ENCODE data around the gene DNAJC5G.

- no peak for TF ChIP-seq EP300 (IDR thresholded peaks at IDR 0.05; ENCODE audit: low read depth)
- TF ChIP-seq, protein P1, sequence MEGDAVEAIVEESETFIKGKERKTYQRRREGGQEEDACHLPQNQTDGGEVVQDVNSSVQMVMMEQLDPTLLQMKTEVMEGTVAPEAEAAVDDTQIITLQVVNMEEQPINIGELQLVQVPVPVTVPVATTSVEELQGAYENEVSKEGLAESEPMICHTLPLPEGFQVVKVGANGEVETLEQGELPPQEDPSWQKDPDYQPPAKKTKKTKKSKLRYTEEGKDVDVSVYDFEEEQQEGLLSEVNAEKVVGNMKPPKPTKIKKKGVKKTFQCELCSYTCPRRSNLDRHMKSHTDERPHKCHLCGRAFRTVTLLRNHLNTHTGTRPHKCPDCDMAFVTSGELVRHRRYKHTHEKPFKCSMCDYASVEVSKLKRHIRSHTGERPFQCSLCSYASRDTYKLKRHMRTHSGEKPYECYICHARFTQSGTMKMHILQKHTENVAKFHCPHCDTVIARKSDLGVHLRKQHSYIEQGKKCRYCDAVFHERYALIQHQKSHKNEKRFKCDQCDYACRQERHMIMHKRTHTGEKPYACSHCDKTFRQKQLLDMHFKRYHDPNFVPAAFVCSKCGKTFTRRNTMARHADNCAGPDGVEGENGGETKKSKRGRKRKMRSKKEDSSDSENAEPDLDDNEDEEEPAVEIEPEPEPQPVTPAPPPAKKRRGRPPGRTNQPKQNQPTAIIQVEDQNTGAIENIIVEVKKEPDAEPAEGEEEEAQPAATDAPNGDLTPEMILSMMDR (IDR thresholded peaks at IDR 0.05) = no peak
- TF ChIP-seq POLR2AphosphoS5 (IDR thresholded peaks at IDR 0.05) = no peak
These were observed 9.8 kb downstream of the DNAJC5G start for GRCh38 chr2:27284996-27285395.
